ENCODE measurements around the gene CLK4.

CLK4 gene

DNA sequence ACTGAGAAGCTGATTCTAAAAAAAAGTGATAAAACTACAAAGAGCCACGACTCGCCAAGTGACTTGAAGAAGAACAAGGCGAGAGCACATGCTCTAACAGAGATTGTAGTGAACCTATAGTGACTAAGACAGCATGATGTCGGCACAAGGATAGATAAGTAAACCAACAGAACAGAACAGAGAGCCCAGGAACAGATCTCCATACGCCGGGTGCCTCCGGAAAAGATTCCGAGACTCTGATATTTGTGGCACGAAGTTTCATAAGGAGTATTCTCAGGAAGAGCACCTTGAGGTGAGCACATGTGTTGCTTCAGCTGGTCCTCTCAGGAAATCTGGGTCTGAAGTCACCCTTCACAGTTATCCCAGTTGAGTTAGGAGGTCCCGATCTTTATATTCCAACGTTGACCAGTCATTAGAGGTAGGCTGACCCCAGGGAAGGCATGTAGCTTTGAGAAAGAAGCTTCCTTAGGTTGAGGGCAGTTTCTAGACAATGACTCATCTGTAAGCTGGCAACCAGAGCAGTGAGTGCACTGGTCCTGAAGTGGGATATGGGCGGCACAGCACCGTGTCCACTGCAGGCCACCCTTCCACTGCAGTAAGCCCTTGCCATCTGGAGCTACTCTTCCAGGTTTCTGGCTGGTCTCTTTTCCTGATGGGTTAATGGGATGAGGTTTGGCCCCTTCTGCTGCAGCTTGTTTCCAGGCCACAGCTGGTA is 13.6 kb upstream of the CLK4 start:
- H3K36me3 ChIP-seq (ENCODE audit: control insufficient read depth in 1 of 2, insufficient read depth in 2 of 2, low read length in 2 of 2), result no peaks in the 10 kb centered on the region
- H3K4me1 ChIP-seq (ENCODE audit: control insufficient read depth in 1 of 2, insufficient read depth in 2 of 2, low read length in 2 of 2), result no peaks in the 10 kb centered on the region
- H3K9ac ChIP-seq (ENCODE audit: low read depth in 1 of 2, low read length in 2 of 2), result no peak overlapping the region
- no peaks in the 10 kb centered on the region for H3K27me3 ChIP-seq (ENCODE audit: control insufficient read depth in 1 of 2, insufficient read depth in 2 of 2, low read length in 2 of 2)
- no peak overlapping the region for H3K27ac ChIP-seq (ENCODE audit: low read depth, low read length)
- no peak overlapping the region for H3K4me3 ChIP-seq (ENCODE audit: low read depth in 1 of 2, low read length in 2 of 2)
- no peaks in the 10 kb centered on the region for H3K9me3 ChIP-seq (ENCODE audit: control insufficient read depth in 1 of 2, low read length in 2 of 2)

DNA sequence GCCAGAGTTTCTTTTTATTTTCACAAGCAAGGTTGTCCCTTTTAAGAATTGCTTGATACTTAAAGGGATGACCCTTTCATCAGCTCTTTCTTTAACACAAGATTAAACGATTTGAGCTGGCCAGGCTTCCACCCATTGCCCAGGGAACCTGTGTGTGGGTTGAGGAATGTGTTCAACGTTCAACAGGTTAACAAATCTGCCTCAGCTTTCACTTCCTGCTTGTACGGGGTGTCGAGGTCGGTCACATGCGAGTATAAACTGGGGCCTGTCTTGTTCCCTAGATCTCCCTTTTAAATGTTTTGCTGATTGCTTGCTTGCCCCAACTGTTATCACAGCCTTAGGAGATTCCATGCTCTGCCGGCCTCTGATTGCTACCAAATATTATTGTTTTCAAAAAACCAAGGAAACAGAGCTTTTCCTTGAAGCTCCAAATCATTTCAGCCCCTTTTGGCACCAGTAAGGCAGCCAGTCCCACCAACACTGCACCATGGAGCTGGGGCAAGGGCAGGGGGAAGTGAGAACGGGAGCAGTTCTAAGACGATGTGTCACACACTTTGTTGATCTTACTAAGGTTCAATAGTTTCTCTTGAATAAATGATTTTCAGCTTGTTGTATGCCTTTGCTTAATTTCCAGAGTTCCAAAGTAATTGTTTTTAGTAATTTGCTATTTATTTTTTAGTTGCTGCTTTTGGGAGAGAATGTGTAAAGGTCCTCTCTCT is 10.7 kb upstream of the CLK4 start:
- Histone ChIP-seq H3K9me3 (ENCODE audit: control insufficient read depth in 1 of 2, low read length in 2 of 2) (no peaks in the 10 kb centered on the region), H3K36me3 (ENCODE audit: control insufficient read depth in 1 of 2, insufficient read depth in 2 of 2, low read length in 2 of 2) (no peaks in the 10 kb centered on the region), H3K4me3 (ENCODE audit: low read depth in 1 of 2, low read length in 2 of 2) (no peak overlapping the region), H3K9ac (ENCODE audit: low read depth in 1 of 2, low read length in 2 of 2) (no peak overlapping the region), H3K27me3 (ENCODE audit: control insufficient read depth in 1 of 2, insufficient read depth in 2 of 2, low read length in 2 of 2) (no peaks in the 10 kb centered on the region), H3K27ac (ENCODE audit: low read depth, low read length) (no peak overlapping the region), H3K4me1 (ENCODE audit: control insufficient read depth in 1 of 2, insufficient read depth in 2 of 2, low read length in 2 of 2) (no peaks in the 10 kb centered on the region)

DNA sequence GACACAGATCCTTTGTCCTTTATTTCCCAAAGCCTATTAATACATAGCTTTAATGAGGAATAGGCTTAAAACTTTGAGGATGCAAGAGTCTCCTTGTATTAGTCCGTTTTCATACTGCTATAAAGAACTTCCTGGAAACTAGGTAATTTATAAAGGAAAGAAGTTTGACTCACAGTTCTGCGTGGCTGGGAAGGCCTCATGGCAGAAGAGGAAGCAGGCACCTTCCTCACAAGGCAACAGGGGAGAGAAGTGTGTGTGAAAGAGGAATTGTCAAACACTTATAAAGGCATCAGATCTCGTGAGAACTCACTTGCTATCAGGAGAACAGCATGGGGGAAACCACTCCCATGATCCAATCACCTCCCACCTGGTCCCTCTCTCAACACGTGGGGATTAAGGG is 5.4 kb upstream of the CLK4 start:
- no peak overlapping the region for H3K27ac ChIP-seq (ENCODE audit: low read depth, low read length)
- H3K4me3 ChIP-seq (ENCODE audit: low read depth in 1 of 2, low read length in 2 of 2), result no peak overlapping the region
- H3K27me3 ChIP-seq (ENCODE audit: control insufficient read depth in 1 of 2, insufficient read depth in 2 of 2, low read length in 2 of 2), result no peaks in the 10 kb centered on the region
- H3K9ac ChIP-seq (ENCODE audit: low read depth in 1 of 2, low read length in 2 of 2), result no peak overlapping the region
- no peaks in the 10 kb centered on the region for H3K4me1 ChIP-seq (ENCODE audit: control insufficient read depth in 1 of 2, insufficient read depth in 2 of 2, low read length in 2 of 2)
- H3K36me3 ChIP-seq (ENCODE audit: control insufficient read depth in 1 of 2, insufficient read depth in 2 of 2, low read length in 2 of 2), result no peaks in the 10 kb centered on the region
- no peaks in the 10 kb centered on the region for H3K9me3 ChIP-seq (ENCODE audit: control insufficient read depth in 1 of 2, low read length in 2 of 2)

DNA sequence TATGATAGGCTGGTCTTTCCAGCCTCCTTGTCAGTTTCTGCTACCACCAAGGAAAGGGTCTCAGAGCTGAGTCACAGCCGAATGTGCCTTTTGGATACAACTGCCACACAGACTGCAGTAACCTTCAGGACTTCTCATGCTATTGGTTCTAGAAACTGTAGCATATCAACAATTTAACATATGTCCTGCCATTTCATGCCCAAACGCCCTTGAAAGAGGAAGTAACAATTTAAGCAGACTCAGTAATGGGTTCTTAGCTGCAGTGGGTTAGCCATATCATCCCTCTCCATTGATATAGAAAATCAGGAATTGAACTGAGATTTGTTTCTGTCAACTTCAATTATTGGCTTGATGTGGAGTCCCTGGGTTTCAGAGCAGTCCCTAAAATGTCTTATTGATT is 4.1 kb upstream of the CLK4 start:
- Histone ChIP-seq H3K9ac (ENCODE audit: low read depth in 1 of 2, low read length in 2 of 2) (no peak overlapping the region), H3K9me3 (ENCODE audit: control insufficient read depth in 1 of 2, low read length in 2 of 2) (no peaks in the 10 kb centered on the region), H3K27me3 (ENCODE audit: control insufficient read depth in 1 of 2, insufficient read depth in 2 of 2, low read length in 2 of 2) (no peaks in the 10 kb centered on the region), H3K36me3 (ENCODE audit: control insufficient read depth in 1 of 2, insufficient read depth in 2 of 2, low read length in 2 of 2) (no peaks in the 10 kb centered on the region), H3K27ac (ENCODE audit: low read depth, low read length) (no peak overlapping the region), H3K4me3 (ENCODE audit: low read depth in 1 of 2, low read length in 2 of 2) (no peak overlapping the region), H3K4me1 (ENCODE audit: control insufficient read depth in 1 of 2, insufficient read depth in 2 of 2, low read length in 2 of 2) (no peaks in the 10 kb centered on the region)

DNA sequence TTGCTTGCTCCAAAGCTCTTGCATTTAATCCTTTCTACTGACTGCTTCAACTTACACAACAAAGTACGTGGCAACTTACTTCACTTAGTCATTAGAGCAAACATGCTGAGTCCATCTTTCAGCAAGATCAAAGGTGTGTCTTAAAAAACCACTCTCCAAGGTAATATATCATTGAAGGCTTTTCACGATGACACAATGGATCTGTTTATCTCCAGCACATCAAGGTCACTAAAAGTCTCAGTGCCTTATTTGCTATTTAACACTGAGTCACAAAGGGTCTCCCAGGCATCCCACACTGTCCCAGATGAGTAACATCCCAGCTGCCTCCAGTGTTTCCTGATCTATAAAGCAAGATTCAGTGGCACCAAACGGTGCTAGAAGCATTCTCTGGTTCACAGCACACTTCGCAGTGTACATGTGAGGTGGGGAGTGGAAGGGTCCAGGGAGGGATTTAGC is 3.7 kb upstream of the CLK4 start:
- H3K9ac ChIP-seq (ENCODE audit: low read depth in 1 of 2, low read length in 2 of 2), result no peak overlapping the region
- H3K27me3 ChIP-seq (ENCODE audit: control insufficient read depth in 1 of 2, insufficient read depth in 2 of 2, low read length in 2 of 2), result no peaks in the 10 kb centered on the region
- no peak overlapping the region for H3K4me3 ChIP-seq (ENCODE audit: low read depth in 1 of 2, low read length in 2 of 2)
- no peak overlapping the region for H3K27ac ChIP-seq (ENCODE audit: low read depth, low read length)
- H3K4me1 ChIP-seq (ENCODE audit: control insufficient read depth in 1 of 2, insufficient read depth in 2 of 2, low read length in 2 of 2), result no peaks in the 10 kb centered on the region
- no peaks in the 10 kb centered on the region for H3K9me3 ChIP-seq (ENCODE audit: control insufficient read depth in 1 of 2, low read length in 2 of 2)
- no peaks in the 10 kb centered on the region for H3K36me3 ChIP-seq (ENCODE audit: control insufficient read depth in 1 of 2, insufficient read depth in 2 of 2, low read length in 2 of 2)

DNA sequence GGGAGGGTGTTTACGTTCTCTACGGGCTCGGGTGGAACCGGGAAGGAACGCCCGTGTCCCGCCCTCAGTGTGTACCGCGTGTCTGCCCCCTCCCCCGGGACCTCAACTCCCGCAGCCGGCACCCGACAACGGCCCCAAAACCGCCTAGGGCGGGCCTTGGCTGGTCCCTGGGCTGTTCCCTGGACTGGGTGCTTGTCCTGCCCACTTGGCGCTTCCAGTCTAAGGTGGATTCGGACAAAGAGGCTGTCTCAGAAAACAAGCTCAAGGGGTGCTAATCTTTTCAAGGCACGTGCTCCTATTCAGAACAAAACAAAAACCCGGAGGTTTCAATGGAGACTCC is 379 bp upstream of the CLK4 start:
- Histone ChIP-seq H3K4me3 (ENCODE audit: low read depth in 1 of 2, low read length in 2 of 2) (peak overlapping the region; percentile 50 to 99), H3K9me3 (ENCODE audit: control insufficient read depth in 1 of 2, low read length in 2 of 2) (no peaks in the 10 kb centered on the region), H3K4me1 (ENCODE audit: control insufficient read depth in 1 of 2, insufficient read depth in 2 of 2, low read length in 2 of 2) (peaks cover 14 to 16% of the 10 kb centered on the region in 2 donors), H3K27me3 (ENCODE audit: control insufficient read depth in 1 of 2, insufficient read depth in 2 of 2, low read length in 2 of 2) (no peaks in the 10 kb centered on the region), H3K9ac (ENCODE audit: low read depth in 1 of 2, low read length in 2 of 2) (peak overlapping the region; percentile 26 to 47), H3K27ac (ENCODE audit: low read depth, low read length) (no peak overlapping the region), H3K36me3 (ENCODE audit: control insufficient read depth in 1 of 2, insufficient read depth in 2 of 2, low read length in 2 of 2) (peaks cover 3 to 10% of the 10 kb centered on the region in 2 donors)

DNA sequence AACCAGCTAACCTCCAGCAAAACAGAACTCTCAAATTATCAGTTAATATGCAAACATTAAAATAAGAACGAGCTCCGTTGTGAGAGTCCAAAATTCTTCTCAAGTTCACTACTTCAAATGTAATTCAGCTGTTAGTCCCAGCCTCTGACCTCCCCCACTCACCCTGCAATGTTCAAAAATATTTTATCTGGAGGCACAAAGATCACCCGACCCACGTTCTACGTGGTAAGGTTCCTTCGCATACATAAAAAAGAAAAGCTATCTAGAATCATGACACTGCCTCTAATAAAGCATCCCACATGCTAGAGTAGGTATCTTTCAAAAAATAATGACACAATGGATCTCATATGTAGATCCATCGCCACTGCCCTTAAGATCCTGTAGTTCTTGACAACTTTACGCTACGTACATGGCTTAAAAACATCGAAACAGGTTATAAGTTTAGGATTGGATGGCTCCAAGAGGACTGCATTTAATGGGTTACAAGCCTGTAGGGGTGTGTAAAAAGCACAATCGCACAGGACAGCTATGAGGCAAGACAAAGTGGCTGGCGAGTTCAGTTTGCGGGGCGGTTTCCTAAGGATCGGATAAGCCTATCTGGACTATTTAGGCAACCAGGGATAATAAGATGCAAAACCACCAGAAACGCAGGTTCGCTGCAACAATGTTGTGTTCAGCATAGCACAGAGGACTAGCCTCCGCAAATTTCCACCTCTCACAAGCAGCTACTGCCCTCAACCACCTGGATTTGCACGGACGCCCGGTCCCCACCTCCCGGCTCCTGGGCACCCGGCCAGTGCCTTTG is 969 bp downstream of the CLK4 start:
- H3K4me1 ChIP-seq (ENCODE audit: control insufficient read depth in 1 of 2, insufficient read depth in 2 of 2, low read length in 2 of 2), result peaks cover 14 to 16% of the 10 kb centered on the region in 2 donors
- H3K27me3 ChIP-seq (ENCODE audit: control insufficient read depth in 1 of 2, insufficient read depth in 2 of 2, low read length in 2 of 2), result no peaks in the 10 kb centered on the region
- H3K9ac ChIP-seq (ENCODE audit: low read depth in 1 of 2, low read length in 2 of 2), result peak overlapping the region; percentile 99
- peak overlapping the region; percentile 95 for H3K27ac ChIP-seq (ENCODE audit: low read depth, low read length)
- H3K4me3 ChIP-seq (ENCODE audit: low read depth in 1 of 2, low read length in 2 of 2), result peak overlapping the region; percentile 95 to 99
- peaks cover 6 to 22% of the 10 kb centered on the region in 2 donors for H3K36me3 ChIP-seq (ENCODE audit: control insufficient read depth in 1 of 2, insufficient read depth in 2 of 2, low read length in 2 of 2)
- no peaks in the 10 kb centered on the region for H3K9me3 ChIP-seq (ENCODE audit: control insufficient read depth in 1 of 2, low read length in 2 of 2)

DNA sequence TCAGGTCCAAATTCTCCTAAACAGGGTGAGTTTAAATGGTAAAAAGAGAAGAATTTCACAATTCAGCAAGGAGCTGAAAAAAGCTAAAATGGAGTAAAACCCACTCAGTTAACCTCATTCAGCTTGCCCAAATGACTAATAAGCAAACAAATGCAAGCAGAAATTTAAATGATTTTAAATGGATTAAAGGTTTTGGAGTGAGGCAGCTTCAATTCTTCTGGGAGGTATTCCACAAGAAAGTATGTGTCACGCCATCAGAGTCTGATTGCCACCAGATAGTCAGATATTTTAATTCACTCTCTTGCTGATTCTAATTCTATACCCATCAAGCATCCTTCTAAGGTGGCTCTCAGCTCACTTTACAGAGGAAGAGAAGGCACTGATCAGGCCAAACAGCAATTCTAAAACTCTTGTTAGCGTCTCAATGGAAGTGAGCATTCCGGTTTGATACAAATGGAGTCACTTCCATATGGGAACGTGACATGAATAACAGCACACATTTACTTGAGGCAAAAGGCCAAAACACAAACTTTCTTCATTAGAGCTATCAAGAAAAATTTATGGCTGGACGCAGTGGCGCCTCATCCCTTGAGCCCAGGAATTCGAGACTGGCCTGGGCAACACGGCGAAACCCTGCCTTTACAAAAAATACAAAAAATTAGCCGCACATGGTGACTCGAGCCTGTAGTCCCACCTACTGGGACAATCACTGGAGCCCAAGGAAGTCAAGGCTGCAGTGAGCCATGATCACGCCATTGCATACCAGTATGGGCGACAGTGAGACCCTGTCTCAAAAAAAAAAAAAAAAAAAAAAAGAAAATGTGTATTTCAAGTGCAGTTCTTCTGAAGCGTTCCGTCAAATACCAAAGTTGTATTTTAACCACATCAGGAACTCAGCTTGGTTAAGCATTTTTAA is 2.0 kb downstream of the CLK4 start:
- H3K9me3 ChIP-seq (ENCODE audit: control insufficient read depth in 1 of 2, low read length in 2 of 2), result no peaks in the 10 kb centered on the region
- H3K4me1 ChIP-seq (ENCODE audit: control insufficient read depth in 1 of 2, insufficient read depth in 2 of 2, low read length in 2 of 2), result peaks cover 14 to 16% of the 10 kb centered on the region in 2 donors
- H3K36me3 ChIP-seq (ENCODE audit: control insufficient read depth in 1 of 2, insufficient read depth in 2 of 2, low read length in 2 of 2), result peaks cover 11 to 32% of the 10 kb centered on the region in 2 donors
- H3K4me3 ChIP-seq (ENCODE audit: low read depth in 1 of 2, low read length in 2 of 2), result peak overlapping the region; percentile 95 to 99
- peak overlapping the region; percentile 4 to 99 for H3K9ac ChIP-seq (ENCODE audit: low read depth in 1 of 2, low read length in 2 of 2)
- no peak overlapping the region for H3K27ac ChIP-seq (ENCODE audit: low read depth, low read length)
- no peaks in the 10 kb centered on the region for H3K27me3 ChIP-seq (ENCODE audit: control insufficient read depth in 1 of 2, insufficient read depth in 2 of 2, low read length in 2 of 2)

DNA sequence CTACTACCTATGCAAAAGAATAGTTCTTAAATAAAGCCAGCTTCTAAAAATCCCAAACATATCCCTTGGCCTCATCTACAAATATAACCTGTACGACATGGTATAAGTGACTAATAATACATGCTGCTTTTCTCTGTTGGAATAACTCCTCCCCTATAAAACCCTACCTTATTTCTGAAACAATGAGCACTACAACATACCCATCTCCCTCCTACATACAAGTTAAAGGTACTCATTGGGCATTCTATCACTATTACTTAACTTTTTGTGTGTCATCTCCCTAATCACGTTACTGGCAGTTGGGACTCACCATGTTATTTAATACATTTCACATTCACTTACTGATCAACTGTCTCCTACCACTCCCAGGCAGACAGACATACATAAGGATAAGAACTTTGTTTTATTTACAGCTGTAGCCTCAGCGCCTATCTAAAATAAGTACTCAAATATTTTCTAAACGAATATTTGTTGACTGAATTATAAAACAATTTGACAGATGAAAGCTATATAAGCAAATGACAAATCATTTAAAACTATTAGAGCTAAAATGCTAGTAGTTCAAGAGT is 4.1 kb downstream of the CLK4 start:
- Histone ChIP-seq H3K4me3 (ENCODE audit: low read depth in 1 of 2, low read length in 2 of 2) (no peak overlapping the region), H3K27me3 (ENCODE audit: control insufficient read depth in 1 of 2, insufficient read depth in 2 of 2, low read length in 2 of 2) (no peaks in the 10 kb centered on the region), H3K9ac (ENCODE audit: low read depth in 1 of 2, low read length in 2 of 2) (no peak overlapping the region), H3K9me3 (ENCODE audit: control insufficient read depth in 1 of 2, low read length in 2 of 2) (no peaks in the 10 kb centered on the region), H3K36me3 (ENCODE audit: control insufficient read depth in 1 of 2, insufficient read depth in 2 of 2, low read length in 2 of 2) (peaks cover 18 to 52% of the 10 kb centered on the region in 2 donors), H3K4me1 (ENCODE audit: control insufficient read depth in 1 of 2, insufficient read depth in 2 of 2, low read length in 2 of 2) (peaks cover 14 to 16% of the 10 kb centered on the region in 2 donors), H3K27ac (ENCODE audit: low read depth, low read length) (no peak overlapping the region)

Data from duodenal mucosa (tissue), 2 donors.